ENCODE data around the gene DAPL1.
"Not testable (repeated sequence)": the region's sequence is repeated elsewhere in the genome, so short reads cannot be mapped to it uniquely, and the experiment has no call there.

Gene DAPL1

DNA sequence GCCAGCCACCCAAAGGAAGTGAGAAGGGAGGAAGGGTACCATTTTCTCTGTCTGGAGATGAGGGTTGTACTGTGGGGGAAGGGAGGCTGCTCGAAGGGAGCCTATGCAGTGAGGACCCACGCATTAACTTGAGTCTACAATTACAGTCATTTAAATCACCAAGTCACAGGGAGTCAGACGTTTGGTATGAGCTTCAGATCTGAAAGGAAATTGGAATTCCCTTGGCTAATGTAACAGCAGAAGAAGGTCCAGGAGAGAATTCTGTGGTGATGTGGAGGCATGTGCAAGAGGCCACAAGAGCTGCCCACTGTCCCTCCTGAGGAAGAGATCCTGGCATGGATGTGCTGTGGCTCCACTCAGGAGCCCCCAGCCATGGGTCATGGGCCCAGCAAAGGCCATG is 22.5 kb downstream of the DAPL1 start:
- DNase-seq (ENCODE audit: low read depth in 1 of 2, low spot score in 1 of 2), result no peak

DNA sequence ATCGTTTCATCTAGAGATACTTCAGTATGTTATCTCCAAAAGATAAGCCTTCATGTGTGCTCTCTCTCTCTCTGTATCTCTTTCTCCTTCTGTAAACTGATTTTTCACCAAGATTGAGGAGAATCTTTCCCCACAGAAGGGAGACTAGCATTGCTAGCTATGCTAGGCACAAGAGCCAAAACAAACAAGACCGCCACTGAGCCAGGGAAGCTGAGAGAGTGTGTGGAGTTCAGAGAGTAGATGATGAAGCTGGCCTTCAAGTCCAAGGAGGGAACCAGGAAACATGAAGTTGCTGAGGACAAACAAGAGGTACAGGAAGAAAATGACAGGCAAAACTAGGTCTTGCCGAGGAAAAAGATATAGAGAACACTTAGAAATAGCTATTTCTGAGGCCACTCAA is 23.4 kb downstream of the DAPL1 start:
- DNase-seq (ENCODE audit: low read depth in 1 of 2, low spot score in 1 of 2), result no peak

DNA sequence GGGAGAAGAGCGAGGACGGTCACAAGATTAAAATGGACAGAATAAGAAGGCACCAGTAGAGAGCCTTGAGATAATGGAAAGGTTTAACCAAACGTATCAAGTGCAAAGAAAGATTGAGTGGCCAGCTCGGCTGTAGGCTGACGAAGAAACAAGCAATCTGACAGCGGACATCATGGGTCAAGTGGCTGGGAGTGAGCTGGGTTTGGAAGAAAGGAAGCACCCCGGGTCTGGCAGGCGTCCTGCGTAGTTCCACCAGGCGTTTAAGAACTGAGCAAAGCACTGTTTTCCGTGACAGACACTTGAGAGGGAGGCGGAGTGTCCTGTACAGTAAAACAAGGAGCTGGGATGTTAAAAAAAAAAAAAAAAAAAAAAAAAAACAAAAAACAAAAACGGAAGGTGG is 27.1 kb downstream of the DAPL1 start:
- no peak for DNase-seq (ENCODE audit: low read depth in 1 of 2, low spot score in 1 of 2)

DNA sequence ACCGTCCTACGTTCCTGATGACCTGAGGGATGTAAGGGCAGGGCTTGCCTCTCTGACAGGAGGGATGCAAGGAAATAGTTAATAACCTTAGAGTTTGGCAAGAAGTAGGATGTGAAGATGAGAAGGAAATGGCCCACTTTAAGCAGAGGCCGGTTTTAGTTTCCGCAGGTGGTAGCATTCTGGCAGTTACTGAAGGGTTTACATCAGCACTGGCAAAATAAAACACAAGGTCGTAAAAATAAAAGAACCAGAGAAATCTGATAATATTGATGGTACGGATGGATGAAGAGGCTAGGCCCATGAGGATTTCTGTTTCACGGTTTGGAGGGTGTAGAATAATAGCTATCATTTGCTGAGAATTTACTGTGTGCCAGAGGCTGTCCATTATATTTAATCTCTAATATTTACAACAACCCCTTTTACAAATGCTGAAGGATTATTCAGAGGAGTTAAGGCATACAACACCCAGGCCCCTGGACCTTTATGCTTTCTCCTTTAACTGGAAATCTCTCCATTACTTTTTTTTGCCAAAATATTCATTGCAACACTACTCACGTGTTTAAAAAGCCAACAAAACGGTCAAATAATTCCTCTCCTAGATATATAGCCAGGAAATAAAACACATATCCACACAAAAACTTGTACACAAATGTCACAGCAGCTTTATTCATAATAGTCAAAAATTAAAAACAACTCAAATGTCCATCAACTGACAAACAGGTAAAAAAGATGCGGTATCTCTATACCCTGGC is 28.5 kb downstream of the DAPL1 start:
- no peak for DNase-seq (ENCODE audit: low read depth in 1 of 2, low spot score in 1 of 2)

DNA sequence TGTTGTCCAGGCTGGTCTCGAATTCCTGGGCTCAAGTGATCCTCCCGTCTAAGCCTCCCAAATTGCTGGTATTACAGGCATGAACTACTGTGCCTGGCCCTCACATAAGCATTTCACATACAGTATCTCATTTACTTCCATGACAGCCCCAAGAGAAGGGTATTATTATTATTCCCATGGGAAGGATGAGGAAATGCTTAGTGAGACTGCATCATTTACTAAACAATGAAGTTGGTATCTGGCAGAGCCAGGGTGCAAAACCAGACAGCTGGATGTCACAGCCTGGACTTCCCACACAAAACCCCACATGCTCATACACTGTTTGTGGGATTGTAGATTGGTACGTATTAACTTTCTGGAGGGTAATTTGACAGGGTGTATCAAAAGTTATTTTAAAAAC is 29.9 kb downstream of the DAPL1 start:
- no peak for DNase-seq (ENCODE audit: low read depth in 1 of 2, low spot score in 1 of 2)

DNA sequence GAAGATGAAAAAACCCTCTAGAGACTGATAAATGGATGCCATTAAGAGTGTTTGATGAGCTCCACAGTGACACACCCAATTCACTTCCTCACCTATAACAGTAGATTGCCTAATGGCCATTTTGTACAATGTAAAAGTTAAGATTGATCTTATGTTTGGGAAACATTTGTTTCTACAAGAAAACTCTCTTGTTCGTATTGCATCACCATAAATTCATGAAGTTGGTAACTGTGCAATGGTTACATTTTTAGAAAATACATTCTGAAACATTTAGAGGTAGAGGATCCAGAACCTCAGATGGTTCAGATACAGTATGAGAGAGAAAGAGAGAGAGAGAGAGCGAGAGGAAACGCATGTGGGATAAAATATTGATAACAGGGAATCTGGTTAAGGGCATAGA is 31.8 kb downstream of the DAPL1 start:
- no peak for DNase-seq (ENCODE audit: low read depth in 1 of 2, low spot score in 1 of 2)

DNA sequence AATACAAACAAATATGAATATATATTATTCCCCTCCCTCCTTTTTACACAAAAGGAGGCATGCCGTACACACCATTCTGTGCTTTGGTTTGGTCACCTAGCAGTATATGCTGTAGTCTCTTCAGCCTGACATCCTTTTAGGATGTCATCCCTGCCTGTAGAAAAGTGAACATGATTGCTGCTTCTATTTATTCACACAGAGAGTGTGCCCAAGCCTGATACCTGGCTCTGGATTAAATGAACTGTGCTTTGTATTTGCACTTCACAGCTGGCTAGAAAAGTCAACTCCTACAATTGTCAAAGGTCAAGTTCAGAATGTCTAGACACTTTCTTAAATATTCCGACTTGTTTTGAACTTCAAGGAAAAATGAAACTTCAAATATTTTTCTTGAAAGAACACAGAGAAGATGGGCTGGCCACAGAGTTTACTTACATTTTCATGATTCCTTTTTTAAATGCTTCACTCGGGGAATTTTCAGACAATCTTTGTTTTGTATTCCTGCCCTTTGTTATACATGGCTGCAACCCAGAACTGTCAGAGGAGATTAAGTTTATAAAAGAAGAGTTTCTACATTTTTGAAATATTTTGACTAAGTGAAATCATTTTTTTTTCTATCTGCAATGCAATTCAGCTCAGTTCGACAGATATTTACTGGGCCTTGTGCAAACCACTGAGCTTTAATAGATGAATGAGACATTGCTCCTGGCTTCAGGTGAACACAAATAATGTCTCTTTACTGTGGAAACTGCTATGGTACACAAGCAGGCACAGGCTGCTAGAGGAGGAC is 33.5 kb downstream of the DAPL1 start:
- DNase-seq (ENCODE audit: low read depth in 1 of 2, low spot score in 1 of 2), result no peak

DNA sequence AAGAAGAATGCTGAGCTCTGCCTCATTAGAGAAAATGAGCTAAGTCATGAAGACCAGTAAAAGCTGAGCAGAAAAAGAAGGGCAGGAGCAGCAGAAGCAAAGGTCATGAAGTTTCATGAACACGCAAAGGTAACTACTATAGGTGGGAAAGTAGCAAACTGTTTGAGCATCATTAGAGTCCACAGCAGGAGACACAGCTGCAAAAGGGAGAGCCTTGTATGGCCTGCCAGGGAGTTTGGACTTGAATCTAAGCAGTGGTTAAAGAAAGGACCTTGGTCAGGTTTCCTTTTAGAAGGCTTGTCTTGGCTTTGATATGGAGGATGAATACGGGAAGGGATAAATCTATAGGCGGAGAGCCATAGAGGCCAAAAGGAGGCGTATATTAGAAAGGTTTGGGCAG is 34.0 kb downstream of the DAPL1 start:
- DNase-seq (ENCODE audit: low read depth in 1 of 2, low spot score in 1 of 2), result no peak

DNA sequence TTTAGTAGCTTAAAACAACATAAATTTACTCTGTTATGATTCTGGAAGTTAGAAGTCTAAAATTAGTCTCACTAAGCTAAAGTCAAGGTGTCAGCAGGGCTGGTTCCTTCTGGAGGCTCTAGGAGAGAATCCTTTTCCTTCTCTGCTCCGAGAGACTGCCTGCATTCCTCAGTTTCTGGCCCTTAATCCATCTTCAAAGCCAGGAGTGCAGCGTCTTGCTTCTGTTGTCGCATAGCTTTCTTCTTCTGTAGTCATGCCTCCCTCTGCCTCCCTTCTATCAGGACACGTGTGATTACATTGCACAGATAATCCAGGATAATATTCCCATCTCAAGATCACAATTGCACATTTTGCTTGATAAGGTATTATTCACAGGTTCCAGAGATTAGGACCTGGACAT is 35.1 kb downstream of the DAPL1 start:
- DNase-seq (ENCODE audit: low read depth in 1 of 2, low spot score in 1 of 2), result no peak

DNA sequence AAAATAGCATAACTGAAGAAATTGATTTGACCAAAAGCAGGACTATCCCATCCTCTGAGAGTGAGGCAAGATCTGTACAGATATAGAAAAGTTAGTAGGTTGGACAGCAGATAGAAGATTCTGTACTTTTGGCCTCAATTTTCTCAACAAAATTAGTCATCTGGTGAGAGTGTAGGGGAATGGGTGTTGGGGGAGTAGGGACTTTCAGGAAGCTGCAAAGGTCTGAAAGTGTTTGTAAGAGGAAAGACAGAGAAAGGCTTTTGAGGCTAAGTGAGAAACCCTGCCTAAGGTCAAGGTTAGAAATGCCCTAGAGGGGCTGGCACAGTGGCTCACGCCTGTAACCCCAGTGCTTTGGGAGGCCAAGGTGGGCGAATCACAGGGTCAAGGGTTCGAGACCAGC is 40.3 kb downstream of the DAPL1 start:
- DNase-seq (ENCODE audit: low read depth in 1 of 2, low spot score in 1 of 2), result no peak

DNA sequence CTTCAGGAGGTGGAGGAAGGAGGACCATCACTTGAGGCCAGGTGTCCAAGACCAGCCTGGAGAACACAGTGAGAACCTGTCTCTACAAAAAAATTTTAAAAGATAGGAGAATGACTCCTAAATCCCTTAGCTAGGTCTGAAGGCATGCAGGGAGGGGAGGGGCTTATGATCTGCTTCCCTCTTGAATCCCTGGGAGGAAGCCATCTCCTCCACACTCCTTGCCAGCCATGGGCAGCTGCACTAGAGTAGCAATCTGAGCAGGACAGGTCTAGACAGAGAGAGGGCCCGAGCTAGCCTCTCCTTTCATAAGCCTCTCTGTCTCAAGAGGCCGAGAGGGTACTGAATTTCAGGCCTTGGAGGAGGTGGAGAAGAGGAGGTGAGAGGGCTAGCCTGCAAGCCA is 42.5 kb downstream of the DAPL1 start:
- no peak for DNase-seq (ENCODE audit: low read depth in 1 of 2, low spot score in 1 of 2)

DNA sequence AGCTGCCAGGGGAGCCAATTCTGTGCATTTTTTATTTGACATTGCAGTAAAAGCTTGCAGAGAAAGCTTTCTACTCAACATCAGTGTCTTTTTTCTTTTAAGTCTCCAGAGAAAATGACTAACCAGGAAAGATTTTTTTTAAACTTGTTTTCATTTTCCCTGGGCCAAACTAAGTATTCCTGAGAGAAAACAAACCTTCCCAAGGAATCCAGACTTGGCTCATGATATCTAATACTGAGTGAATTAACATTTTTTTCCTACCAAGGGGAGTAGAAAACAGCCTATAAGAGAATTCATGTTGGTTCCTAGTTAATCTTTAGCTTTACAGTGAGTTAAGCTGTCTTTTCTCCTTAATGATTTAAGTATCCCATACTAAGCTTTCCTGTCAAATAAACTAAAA is 46.7 kb downstream of the DAPL1 start:
- no peak for DNase-seq (ENCODE audit: low read depth in 1 of 2, low spot score in 1 of 2)

DNA sequence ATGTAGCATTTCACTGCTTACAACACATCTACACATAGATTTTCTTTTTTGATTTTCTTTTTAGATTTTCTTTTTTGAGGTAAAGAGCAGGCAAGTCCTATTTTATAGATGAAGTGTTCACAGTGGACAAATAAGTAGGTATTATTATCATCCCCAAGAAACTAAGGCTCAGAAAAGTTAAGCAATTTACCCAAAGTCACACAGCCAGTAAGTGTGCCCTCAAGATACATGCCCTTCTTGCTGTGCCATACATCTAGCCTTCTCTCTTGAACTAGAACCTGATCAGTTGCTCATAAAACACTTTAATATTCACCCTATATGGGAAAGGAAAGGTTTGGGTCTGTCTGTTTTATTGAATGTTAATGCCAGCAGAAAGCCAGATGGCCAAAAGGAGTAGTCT is 50.3 kb downstream of the DAPL1 start:
- DNase-seq (ENCODE audit: low read depth in 1 of 2, low spot score in 1 of 2), result no peak

DNA sequence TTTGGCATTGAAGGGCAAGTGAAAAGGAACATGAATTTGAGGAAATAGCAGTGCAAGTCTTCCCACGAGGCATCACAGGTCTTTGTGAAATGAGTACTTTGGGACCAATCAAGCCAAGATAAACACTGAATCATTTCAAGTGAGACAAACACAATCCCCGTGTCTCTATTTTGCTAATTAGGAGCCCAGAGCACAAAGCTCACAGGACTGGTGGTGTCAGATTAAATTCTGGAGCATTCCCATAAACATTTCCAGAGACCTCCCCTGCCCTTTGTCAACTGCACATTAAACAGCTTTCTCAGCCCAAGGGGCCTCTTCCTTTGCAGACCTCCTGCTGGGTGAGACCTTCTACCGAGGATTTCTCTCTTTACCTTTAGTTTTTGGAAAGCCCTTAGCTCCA is 50.7 kb downstream of the DAPL1 start:
- DNase-seq (ENCODE audit: low read depth in 1 of 2, low spot score in 1 of 2), result no peak

DNA sequence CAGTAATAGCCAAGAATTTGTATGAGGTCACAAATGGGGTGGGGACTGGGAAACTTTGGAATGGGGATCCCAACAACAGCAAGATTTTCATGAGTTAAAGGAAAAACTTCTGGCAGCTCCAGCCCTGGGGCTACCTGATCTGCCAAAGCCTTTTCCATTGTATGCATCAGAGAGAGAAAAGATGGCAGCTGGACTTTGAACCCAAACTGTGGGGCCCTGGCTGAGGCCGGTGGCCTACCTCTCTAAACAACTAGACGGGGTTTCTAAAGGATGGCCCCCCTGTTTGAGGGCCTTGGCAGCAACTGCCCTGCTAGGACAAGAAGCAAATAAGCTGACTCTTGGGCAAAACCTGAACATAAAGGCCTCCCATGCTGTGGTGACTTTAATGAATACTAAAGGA is 52.4 kb downstream of the DAPL1 start:
- DNase-seq (ENCODE audit: low read depth in 1 of 2, low spot score in 1 of 2), result not testable (repeated sequence)

DNA sequence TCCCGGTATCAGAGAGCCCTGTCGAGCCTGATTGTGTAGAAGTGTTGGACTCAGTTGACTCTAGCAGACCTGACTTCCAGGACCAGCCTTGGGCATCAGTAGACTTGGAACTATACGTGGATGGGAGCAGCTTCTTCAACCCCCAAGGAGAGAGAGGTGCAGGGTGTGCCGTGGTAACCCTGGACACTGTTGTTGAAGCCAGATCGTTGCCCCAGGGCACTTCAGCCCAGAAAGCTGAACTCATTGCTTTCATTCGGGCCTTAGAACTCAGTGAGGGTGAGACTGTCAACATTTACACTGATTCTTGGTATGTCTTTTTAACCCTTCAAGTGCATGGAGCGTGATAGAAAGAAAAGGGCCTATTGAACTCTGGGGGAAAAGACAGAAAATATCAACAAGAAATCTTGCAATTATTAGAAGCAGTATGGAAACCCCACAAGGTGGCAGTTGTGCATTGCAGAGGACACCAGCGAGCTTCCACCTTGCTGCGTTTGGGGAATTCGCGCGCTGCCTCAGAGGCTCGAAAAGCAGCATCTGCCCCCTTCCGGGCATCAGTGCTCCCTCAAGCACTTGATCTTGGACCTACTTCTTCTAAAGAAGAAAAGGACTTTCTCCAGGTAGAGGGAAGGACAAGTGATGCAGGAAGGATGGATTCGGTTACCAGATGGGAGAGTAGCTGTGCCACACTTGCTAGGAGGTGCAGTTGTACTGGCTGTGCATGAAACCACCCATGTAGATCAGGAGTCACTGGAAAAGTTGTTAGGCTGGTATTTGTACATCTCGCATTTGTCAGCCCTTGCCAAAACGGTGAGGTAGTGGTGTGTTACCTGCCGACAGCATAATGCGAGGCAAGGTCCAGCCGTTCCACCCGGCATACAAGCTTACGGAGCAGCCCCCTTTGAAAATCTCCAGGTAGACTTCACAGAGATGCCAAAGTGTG is 53.2 kb downstream of the DAPL1 start:
- not testable (repeated sequence) for DNase-seq (ENCODE audit: low read depth in 1 of 2, low spot score in 1 of 2)

DNA sequence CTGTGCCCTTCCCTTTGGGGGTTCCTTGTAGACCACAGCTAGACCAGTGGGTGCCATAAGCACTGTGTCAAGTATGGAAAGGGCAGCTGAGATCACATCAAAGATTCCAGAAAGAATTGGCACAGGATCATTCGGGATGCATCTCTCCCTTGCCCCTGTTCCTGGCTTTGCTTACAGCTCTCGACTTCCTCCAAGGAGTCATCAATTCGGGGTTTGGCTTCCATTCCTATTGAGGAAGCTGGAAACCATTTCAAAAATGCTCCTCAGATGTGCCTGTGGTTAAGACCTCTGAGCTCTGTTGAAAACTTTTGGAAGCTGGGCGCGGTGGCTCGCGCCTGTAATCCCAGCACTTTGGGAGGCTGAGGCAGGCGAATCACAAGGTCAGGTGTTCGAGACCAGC is 65.1 kb downstream of the DAPL1 start:
- not testable (repeated sequence) for DNase-seq (ENCODE audit: low read depth in 1 of 2, low spot score in 1 of 2)

DNA sequence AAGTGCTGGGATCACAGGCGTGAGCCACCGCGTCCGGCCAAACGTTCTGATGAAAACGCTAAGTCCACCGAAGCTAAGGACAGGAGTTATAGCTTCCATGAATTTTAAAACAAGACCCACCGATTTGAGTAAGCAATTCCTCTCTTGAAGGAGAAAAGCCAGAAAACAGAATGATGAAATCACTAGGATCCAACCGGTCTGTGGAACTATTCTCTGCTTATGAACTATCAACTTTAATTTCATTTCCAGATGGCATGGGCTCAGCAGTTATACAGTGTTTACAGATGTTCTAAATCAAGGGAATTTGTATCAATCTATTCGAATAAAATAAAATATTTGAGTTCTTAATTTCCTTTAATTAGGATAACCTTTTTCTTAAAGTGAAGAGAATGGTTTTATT is 66.5 kb downstream of the DAPL1 start:
- not testable (repeated sequence) for DNase-seq (ENCODE audit: low read depth in 1 of 2, low spot score in 1 of 2)

DNA sequence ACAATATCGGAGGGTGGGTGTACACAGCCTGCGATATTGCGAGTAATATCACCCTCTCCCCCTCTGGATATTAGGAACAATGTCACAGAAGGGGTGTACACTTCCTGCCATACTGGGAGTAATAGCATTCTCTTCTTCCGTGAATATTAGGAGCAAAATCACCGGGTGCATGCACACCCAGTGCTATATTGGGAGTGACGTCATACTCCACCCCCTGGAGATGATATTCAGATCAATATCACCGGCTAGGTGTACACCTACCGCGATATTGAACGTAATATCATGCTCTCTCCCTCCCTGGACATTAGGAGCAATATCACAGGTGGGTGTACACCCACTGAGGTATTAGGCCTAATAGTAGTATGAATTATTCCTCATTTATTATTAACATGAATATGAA is 70.4 kb downstream of the DAPL1 start:
- not testable (repeated sequence) for DNase-seq (ENCODE audit: low read depth in 1 of 2, low spot score in 1 of 2)
